Left ventricle myocardium inferior (tissue), 1 donor: ENCODE data around the gene EPHA10. TPM values are rescaled to one million over a fixed set of nuclear protein-coding genes. Genes with fewer than 3 reads are reported as not detected.

ENCODE experiments used
- DNase-seq: peaks from one replicate; pipeline ENCODE4 v3.0.0-alpha.2; 2020
- H3K27ac ChIP-seq: fragments of 200-600 bp; replicated peaks from 2 replicates; pipeline ENCODE4 v1.8.0; 2021
- H3K27me3 ChIP-seq: fragments of 200-600 bp; 2 replicates; pipeline ENCODE4 v1.8.0; 2021; ENCODE audit warnings: low read depth
- H3K36me3 ChIP-seq: fragments of 200-600 bp; 2 replicates; pipeline ENCODE4 v1.8.0; 2021
- H3K4me1 ChIP-seq: fragments of 200-600 bp; 2 replicates; pipeline ENCODE4 v1.8.0; 2021
- H3K4me3 ChIP-seq: fragments of 200-600 bp; 2 replicates; pipeline ENCODE4 v1.8.0; 2021; ENCODE audit warnings: mild to moderate bottlenecking, moderate library complexity
- H3K9me3 ChIP-seq: fragments of 200-600 bp; replicated peaks from 2 replicates; pipeline ENCODE4 v1.8.0; 2021
- intact Hi-C: fragments of 100-400 bp; cut with micrococcal nuclease; formaldehyde crosslinking; loops from one replicate; pipeline ENCODE4 v1.11.0; 2022
- total RNA-seq: library from RNA; stranded (reverse); fragmentation: NEBNext Ultra II Directional; extraction: Animal tissue kit (Norgen Biotek cat#: 25700); gene quantifications from one replicate; pipeline ENCODE4 v1.2.1, GENCODE V29; 2021
- TF ChIP-seq, protein P1 (sequence below): fragments of 200-600 bp; IDR thresholded peaks from 2 replicates; pipeline ENCODE4 v1.8.0; 2021; ENCODE audit warnings: antibody characterized with exemption, mild to moderate bottlenecking, borderline replicate concordance
- donor health status: DM: no; HTN: yes; CAD: no; lungs with severe emphysema.

Gene EPHA10
- total RNA-seq, 1 donor from 2014 or later: 0.14 TPM

DNA sequence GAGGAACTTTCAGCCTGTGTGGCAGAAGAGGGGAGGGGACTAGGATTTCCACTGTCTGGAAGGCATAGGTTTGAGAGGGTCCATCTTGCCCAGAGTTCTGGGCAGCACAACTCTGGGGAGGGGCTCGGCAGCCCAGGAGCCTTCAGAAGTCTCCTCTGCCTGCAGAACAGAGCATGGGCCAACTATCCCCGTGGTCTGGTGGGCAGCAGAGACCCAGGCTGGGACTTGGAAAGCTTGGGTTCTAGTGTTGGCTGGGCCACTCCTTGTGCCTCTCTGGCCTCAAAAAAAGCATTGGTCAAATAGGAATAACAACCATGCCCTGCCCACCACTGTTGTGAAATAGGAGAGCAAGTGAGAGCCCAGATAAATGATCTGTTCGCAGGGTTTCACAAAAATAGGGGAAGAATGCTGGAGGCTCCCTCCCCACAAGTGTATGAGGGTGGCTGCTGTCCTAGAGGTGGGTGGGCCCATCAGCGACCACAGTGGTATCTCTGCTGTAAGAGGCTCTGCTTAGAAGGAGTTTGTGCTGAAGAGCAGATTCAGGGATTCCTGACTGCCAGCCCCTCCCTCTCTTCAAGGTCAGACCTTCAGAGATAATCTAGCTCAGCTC, 8.9 kb downstream of the EPHA10 start:
- intact Hi-C loops: no loop called here
- Histone ChIP-seq H3K27ac (no peak overlapping the region), H3K4me1 (no peaks in the 10 kb centered on the region), H3K36me3 (no peaks in the 10 kb centered on the region), H3K9me3 (no peaks in the 10 kb centered on the region), H3K27me3 (peaks cover 99% of the 10 kb centered on the region), H3K4me3 (no peak overlapping the region)
- no peak for DNase-seq
- TF ChIP-seq, protein P1, sequence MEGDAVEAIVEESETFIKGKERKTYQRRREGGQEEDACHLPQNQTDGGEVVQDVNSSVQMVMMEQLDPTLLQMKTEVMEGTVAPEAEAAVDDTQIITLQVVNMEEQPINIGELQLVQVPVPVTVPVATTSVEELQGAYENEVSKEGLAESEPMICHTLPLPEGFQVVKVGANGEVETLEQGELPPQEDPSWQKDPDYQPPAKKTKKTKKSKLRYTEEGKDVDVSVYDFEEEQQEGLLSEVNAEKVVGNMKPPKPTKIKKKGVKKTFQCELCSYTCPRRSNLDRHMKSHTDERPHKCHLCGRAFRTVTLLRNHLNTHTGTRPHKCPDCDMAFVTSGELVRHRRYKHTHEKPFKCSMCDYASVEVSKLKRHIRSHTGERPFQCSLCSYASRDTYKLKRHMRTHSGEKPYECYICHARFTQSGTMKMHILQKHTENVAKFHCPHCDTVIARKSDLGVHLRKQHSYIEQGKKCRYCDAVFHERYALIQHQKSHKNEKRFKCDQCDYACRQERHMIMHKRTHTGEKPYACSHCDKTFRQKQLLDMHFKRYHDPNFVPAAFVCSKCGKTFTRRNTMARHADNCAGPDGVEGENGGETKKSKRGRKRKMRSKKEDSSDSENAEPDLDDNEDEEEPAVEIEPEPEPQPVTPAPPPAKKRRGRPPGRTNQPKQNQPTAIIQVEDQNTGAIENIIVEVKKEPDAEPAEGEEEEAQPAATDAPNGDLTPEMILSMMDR: no peak

DNA sequence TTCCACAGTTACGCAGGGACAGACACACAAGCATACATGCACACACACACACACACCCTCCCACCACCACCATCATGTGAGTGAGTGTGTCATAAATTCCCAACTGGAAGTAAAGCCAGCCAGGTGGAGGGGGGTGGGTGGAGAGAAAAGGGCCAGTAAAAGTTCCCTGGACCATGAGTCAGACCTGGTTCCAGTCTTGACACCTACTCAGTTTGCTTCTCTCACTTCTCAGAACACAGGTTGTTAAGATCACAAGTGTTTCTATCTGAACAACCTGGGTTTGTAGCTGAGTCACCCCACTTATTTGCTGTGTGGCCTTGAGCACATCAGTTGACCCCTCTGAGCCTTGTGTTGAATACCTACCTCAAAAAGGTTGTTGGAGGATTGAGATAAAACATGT, 9.6 kb downstream of the EPHA10 start:
- Histone ChIP-seq H3K4me3 (no peak overlapping the region), H3K9me3 (no peaks in the 10 kb centered on the region), H3K36me3 (no peaks in the 10 kb centered on the region), H3K27ac (no peak overlapping the region), H3K4me1 (no peaks in the 10 kb centered on the region), H3K27me3 (peaks cover 99% of the 10 kb centered on the region)
- intact Hi-C loops: no loop called here
- no peak for DNase-seq
- TF ChIP-seq, protein P1: no peak

DNA sequence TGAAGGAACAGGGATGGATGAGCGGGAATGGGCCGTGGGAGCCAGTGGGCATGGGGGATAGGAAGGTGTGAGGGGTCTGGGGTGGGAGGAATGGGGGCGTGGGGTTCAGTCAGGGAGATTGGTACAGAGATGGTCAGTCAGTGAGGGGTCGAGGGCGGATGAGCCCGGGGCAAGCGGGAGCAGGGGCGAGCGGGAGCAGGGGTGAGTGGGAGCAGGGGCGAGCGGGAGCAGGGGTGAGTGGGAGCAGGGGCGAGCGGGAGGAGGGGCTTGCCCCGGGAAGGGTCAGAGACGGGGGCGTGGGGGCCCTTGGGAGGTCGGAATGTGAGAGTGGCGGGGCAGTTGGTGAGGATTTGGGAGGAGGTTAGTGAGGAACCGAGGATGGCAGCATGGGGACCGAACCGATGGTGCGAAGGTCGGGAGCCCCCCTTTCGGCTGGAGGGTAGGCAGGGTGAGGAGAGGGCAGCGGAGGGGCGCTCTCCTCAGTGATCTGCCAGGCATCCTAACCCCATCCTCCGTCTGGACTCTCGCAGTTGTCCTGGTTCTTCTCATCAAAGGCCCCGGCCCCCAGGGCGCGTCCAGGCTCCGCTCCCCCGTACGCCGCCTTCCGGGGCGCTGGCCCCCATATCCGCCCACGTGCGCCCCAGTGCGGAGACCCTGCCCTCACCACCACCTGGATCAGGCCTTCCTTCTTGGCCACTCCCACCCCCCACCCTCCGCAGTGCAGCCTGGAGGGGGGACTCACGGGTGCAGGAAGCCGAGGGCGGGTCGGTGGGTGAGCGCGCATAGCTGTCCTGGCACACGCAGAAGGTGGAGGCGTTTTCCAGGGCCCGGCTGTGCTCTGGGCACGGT, 11.2 kb downstream of the EPHA10 start:
- no peaks in the 10 kb centered on the region for H3K4me1 ChIP-seq
- intact Hi-C loops: no loop called here
- H3K27ac ChIP-seq: no peak overlapping the region
- H3K36me3 ChIP-seq: no peaks in the 10 kb centered on the region
- no peaks in the 10 kb centered on the region for H3K9me3 ChIP-seq
- no peak for DNase-seq
- no peak overlapping the region for H3K4me3 ChIP-seq
- TF ChIP-seq, protein P1: no peak
- peaks cover 99% of the 10 kb centered on the region for H3K27me3 ChIP-seq

DNA sequence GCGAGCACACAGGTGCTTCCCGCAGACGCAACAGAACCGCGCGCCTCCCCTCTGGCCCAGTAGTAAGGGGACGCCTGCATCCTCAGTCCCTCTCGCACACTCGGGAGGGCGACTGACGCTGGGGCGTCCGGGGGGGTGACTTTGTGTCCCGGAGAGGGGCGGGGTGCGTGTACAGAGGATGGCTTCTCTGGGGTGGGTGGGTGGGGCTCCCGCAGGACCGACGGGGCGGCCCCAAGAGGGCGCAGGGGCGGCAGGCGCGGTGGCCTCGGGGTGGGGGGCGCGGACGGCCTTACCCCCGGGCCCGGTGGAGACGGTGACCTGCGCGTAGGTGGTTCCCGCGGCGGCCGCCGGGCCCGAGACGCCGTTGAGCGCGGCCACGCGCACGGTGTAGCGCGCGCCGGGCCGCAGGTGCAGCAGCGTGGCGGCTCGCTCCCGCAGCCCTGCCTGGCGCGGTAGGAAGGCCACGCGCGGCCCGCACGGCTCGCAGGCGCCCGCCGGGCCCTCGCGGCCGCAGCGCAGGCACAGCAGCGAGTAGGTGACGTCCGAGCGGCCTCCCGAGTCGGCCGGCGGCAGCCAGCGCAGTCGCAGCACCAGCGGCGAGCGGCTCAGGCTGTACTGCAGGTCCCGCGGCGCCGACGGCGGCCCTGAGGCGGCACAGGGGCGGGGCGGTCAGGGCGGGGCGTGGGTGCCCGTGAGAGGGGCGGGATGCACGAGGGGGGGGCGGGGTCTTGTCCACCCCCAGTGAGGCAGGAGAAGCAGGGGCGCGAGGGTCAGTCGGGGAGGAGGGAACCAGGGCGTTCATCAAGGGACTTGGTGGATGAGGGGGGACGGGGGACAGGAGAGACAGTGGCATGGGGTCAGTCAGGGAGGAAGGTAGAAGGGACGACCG, 12.1 kb downstream of the EPHA10 start:
- Histone ChIP-seq H3K4me3 (peak overlapping the region; percentile 51), H3K4me1 (no peaks in the 10 kb centered on the region), H3K9me3 (no peaks in the 10 kb centered on the region), H3K27me3 (peaks cover 99% of the 10 kb centered on the region), H3K36me3 (no peaks in the 10 kb centered on the region), H3K27ac (no peak overlapping the region)
- intact Hi-C loops: no loop called here
- no peak for DNase-seq
- TF ChIP-seq, protein P1: no peak

DNA sequence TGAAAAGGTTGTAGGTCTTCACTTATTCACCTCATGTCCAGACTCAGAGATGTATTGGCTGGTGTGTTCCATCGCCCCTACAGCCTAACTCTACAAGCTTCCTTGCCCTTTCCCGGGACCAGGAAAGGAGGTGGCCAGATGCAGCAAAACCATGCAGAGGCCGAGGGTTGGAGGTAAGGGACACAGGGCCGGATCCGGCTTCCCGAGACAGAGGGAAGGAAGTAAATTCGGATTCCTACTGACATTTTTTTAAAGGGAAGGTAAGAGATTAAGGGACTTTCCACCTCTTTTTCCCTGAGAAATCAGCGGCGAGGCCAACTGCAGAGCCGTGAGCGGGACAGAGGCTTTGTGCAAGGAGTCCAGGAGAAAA, 12.7 kb downstream of the EPHA10 start:
- DNase-seq: no peak
- intact Hi-C loops: no loop called here
- peaks cover 5% of the 10 kb centered on the region for H3K9me3 ChIP-seq
- TF ChIP-seq, protein P1: no peak
- peak overlapping the region; percentile 51 for H3K4me3 ChIP-seq
- H3K27me3 ChIP-seq: peaks cover 99% of the 10 kb centered on the region
- no peaks in the 10 kb centered on the region for H3K4me1 ChIP-seq
- no peaks in the 10 kb centered on the region for H3K36me3 ChIP-seq
- H3K27ac ChIP-seq: no peak overlapping the region
